Stimulated activated CD8-positive, alpha-beta memory T cell treated with anti-CD3 and anti-CD28 coated beads, Interleukin-7, amount 100 ng/mL, for 4 hours (primary cell): ENCODE measurements around the gene ZBTB7A.

Source experiments
- DNase-seq, 2 donors: peaks; one replicate each; pipeline ENCODE4 v3.0.0-alpha.2; 2020; ENCODE audit warnings: low read depth in 2 of 2

ZBTB7A gene

DNA sequence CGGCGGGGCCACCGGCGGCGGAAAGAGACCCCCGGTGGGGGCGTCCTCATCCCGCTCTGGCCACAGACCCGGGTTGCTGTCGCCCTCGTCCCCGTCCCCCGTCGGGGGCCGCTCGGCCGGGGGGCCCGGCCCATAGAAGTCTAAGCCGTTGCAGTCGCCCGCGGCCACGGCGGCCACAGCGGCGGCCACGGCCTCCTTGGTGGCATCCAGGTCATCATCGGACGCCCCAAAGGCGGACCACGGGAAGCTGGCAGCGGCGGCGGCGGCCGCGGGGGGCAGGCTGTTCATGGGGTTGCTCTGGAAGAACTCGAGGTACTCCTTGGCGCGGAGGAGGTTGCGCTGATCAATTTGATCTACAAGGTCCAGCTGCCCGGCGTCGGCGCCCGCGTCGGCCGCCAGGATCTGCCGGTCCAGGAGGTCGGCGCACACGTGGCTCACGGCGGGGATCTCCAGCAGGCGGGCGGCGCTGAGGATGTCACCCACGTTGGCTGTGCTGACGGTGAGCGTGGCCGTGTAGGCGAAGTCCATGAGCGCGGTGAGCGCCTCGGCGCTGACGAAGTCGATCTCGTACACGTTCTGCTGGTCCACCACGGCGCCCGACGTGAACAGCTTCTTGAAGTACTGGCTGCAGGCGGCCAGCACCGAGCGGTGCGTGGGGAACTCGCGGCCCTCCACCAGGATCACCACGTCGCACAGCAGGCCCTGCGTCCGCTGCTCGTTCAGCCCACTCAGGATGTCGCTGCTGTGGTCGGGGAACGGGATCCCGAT lies 12.1 kb downstream of the ZBTB7A start:
- DNase-seq = no peak

- no peak for DNase-seq
Observed at GRCh38 chr19:4053423-4054324, 13.0 kb downstream of the ZBTB7A start.

DNA sequence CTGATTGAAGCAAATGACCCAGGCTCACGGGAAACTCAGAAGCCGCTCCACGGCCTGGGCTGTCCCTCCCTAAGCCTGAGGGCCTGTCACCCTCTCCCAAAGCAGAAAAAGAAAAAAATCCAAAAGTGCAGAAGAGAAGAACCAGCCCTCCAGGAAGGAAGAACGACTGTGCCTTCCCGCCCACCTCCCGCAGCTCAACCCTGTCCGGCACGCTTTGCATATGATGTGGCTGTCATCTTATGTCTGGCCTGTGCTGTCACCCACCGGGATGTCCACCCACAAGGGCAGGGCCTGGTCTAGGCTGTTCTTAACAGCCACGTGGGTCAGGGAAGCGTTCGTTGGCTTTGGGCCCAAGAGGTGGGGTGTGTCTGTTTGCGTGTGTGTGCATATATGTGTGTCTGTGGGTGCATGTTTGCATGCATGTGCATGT lies 13.7 kb downstream of the ZBTB7A start:
- no peak for DNase-seq

- DNase-seq = no peak
Observed at GRCh38 chr19:4052114-4052992, 14.3 kb downstream of the ZBTB7A start.

DNA sequence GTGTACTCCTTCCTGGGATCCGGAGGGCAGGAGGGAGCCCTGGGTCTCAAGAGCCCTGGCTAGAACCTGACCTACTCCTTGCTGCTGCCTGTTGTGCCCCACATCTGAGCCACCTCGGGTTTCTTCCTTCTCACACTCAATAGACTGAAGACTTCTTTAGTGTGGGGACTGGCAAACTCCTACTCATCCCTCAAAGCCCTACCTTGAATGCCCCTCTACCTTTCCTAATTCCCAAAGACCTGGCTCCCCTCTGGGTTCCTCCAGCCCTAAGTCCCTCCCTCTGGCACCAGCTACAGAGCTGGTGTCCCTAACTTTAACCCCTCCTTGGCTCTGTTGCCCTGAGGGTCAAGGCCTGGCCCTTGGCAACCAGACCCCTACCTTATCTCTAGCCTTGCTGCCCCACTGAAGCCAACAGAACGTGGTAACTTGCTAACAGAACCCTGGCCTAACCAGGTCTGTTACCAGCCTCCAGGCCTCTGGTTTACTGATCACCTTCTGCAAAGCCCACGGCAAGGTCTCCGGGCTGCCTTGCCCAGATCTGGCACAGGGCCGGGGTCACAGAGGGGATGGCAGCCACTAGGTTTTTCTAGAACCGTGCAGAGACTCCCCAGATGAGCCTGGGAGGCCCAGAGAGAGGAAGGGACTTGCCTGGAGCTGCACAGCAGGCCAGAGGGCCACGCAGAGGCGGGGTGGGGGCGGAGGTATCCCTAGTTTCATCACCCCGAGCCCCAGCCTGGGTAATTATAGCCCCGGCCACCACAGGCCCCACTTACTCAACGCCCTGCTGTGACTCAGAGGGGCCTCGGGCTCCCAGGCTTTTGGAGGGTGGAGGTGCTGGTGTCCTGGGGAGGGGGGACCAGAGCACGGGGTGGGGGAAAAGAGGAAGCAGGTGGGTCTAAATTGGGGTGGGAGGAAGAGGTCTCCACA lies 15.3 kb downstream of the ZBTB7A start:
- no peak for DNase-seq

GRCh38 chr19:4049432-4049831 lies 17.3 kb downstream of the ZBTB7A start:
- DNase-seq = no peak

GRCh38 chr19:4046946-4047683 lies 19.6 kb downstream of the ZBTB7A start:
- DNase-seq = no peak

DNA sequence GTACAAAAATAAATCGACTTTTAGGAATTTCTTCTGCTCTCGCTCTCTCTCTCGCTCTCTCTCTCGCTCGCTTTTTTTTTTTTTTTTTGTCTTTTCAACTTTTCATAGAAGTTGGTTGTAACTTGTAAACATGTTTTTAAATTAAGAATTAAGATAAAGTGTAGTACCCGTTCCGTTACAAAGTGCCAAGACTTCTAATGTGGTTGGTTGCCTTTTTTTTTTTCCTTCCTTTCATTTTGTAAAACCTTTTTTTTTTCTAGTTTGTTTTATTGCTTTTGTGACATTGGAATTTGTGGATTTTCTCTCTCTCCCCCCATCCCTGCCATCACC lies 20.4 kb downstream of the ZBTB7A start:
- DNase-seq = no peak

DNA sequence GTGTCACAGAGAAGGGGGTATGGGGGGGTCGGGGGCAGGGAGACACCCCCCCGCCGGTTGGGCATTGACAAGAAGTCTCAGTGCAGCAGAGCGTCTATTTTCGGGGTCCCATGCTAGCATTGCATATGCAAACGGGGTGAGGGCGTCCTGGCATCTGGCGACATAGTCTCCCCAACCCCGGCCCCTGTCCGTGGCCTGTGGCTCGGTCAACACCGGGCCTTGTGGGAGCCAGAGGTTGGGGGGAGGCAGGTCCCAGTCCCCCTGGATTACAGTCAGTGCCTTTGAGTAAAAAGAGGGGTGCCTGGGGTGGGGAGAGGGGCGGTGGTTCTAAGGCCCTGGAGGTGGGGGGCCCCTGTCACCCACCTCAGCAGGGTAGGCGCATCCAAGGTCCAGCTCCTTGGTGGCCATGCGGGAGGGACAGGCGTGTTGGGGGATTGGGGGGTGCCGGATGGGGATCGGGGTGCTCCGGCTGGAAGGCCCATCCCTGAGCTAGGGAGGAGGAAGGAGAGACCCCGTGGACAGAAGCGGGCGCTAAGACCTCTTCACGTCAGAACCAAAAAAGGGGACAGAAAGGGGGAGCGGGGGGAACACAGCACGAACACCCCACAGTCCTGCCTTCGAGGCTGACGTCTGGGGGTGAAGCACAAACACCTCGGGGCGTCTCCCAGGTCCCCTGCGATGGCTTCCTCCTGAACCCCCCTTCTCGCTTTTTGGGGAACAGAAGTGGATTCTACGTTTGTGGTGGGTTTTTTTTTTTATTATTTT lies 20.9 kb downstream of the ZBTB7A start:
- DNase-seq = no peak

DNA sequence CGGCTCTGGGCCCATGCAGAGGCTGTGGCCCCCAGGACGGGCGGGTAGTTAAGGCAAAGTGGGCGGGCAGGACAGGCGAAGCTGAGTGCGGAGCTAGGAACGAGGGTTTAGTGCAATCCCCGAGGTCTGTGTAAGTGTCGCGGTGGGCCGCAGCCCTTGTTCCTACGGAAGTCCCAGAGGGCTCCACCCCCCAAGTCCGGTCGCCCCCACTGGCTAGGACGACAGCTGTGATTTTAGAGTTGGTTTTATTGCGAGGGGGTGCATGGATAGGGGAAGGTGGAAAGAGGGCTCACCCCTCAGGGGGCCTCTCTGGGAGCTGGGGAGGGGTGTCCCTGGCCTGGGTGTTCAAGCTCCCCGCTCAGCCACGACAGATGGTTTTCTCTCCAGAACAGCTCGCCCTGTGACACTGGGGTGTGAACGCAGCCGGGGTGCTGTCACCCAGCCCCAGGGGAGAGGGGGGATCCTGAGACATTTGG lies 21.7 kb downstream of the ZBTB7A start:
- DNase-seq = no peak

GRCh38 chr19:4043966-4044715 lies 22.6 kb downstream of the ZBTB7A start:
- no peak for DNase-seq

- DNase-seq = no peak
Observed at GRCh38 chr19:4043401-4043800, 23.3 kb downstream of the ZBTB7A start.

- DNase-seq = no peak
Observed at GRCh38 chr19:4042731-4043082, 24.0 kb downstream of the ZBTB7A start.

DNA sequence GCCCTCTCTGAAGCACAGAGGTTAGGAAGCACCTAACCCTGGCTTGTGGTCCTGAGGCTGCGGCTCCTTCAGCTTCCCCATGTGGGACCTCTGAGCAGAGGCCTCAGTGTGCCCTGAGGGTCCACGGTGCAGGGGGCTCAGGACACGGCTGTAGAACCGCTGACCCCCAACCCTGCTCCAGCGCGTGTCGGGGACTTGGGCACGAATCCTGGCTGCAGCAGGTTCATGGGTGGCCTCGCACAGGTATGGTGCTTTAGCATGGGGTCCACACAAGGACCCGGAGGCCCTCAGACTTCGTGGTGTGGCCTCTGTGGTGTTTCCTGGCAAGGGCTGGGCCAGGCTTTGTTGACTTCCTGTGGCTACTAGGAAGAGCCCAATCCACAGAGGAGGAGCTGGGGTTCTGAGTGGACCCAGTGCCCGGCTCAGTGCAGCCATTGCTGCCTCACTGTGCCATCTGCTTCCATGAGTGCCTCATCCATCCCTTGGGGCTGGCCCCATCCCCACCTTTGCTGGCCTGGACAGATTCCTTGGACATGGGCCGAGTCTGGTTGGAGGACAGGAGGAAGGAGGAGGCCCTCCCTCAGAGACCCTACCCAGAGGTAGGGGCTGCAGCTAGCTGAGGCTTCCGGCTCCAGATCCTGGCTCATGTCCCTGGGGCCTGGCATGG lies 24.5 kb downstream of the ZBTB7A start:
- DNase-seq = no peak

GRCh38 chr19:4038661-4039423 lies 27.9 kb downstream of the ZBTB7A start:
- DNase-seq = no peak

GRCh38 chr19:4038057-4038456 lies 28.6 kb downstream of the ZBTB7A start:
- no peak for DNase-seq

GRCh38 chr19:4037301-4037949 lies 29.3 kb downstream of the ZBTB7A start:
- DNase-seq = no peak
